Gastroesophageal sphincter (tissue), 4 donors: Measurements from ENCODE around the gene EIF6. TPM values are rescaled to one million over a fixed set of nuclear protein-coding genes. Genes with fewer than 3 reads are reported as not detected.

ENCODE experiments used
- ATAC-seq: fragments of 150-250 bp; one replicate; pipeline ENCODE4 v1.9.1; 2016; ENCODE audit warnings: mild to moderate bottlenecking, moderate library complexity
- H3K27ac ChIP-seq, 4 donors: fragments of 200-600 bp; sonication (generic) in 3 of 4; 1 replicate in 3 of 4; 2 replicates in 1 of 4; pipeline ENCODE4 v1.5.1; 2016 to 2019
- H3K27me3 ChIP-seq: fragments of 200-600 bp; sonication (generic); one replicate; pipeline ENCODE4 v1.5.1; 2019
- H3K36me3 ChIP-seq, 2 donors: fragments of 200-600 bp; sonication (generic); one replicate each; pipeline ENCODE4 v1.5.1; 2019; ENCODE audit warnings: control low read depth in 1 of 2
- H3K4me1 ChIP-seq, 3 donors: fragments of 200-600 bp; sonication (generic); 1 replicate in 2 of 3; 2 replicates in 1 of 3; pipeline ENCODE4 v1.5.1; 2016 to 2019; ENCODE audit warnings: control low read depth in 2 of 3
- H3K4me3 ChIP-seq, 2 donors: fragments of 200-600 bp; sonication (generic); one replicate each; pipeline ENCODE4 v1.5.1; 2019; ENCODE audit warnings: mild to moderate bottlenecking in 1 of 2, moderate library complexity in 1 of 2
- H3K9me3 ChIP-seq, 3 donors: fragments of 200-600 bp; sonication (generic); one replicate each; pipeline ENCODE4 v1.5.1; 2017 to 2019; ENCODE audit warnings: control low read depth in 2 of 3
- EP300 ChIP-seq: sonication (generic); formaldehyde crosslinking; IDR thresholded peaks from one replicate; pipeline ENCODE4 v1.6.1; 2017; ENCODE audit warnings: antibody characterized with exemption, mild to moderate bottlenecking
- POLR2A ChIP-seq, 2 donors: fragments of 450-650 bp; IDR thresholded peaks; one replicate each; pipeline ENCODE4 v1.6.1; 2017; ENCODE audit warnings: antibody characterized with exemption in 2 of 2, mild to moderate bottlenecking in 2 of 2, moderate library complexity in 1 of 2
- POLR2AphosphoS5 ChIP-seq: sonication (generic); formaldehyde crosslinking; IDR thresholded peaks from one replicate; pipeline ENCODE4 v1.6.1; 2017; ENCODE audit warnings: antibody characterized with exemption
- WGBS, 2 donors: methylation state at CpG; one replicate each; pipeline ENCODE4 v1.1.5; 2018; ENCODE audit warnings: low coverage in 1 of 2; 5-methylcytosine and 5-hydroxymethylcytosine counted together
- total RNA-seq, 4 donors: library from RNA; depleted of rRNA; stranded (reverse); fragments of >200 nt; gene quantifications; one replicate each; pipeline ENCODE4 v1.1.0, GENCODE V29; 2016
- TF ChIP-seq, protein P1 (sequence below), 4 experiments: fragments of 200-600 bp in 2 of 4; fragments of 450-650 bp in 2 of 4; sonication (generic) in 1 of 4; IDR thresholded peaks; one replicate each; pipeline ENCODE4 v1.5.1; 2017 to 2019; ENCODE audit warnings: antibody characterized with exemption in 4 of 4, mild to moderate bottlenecking in 2 of 4, moderate library complexity in 2 of 4

The EIF6 gene
- total RNA-seq, 4 donors from 2014 or later: 66.0 to 92.4 (median 80.8) TPM

DNA sequence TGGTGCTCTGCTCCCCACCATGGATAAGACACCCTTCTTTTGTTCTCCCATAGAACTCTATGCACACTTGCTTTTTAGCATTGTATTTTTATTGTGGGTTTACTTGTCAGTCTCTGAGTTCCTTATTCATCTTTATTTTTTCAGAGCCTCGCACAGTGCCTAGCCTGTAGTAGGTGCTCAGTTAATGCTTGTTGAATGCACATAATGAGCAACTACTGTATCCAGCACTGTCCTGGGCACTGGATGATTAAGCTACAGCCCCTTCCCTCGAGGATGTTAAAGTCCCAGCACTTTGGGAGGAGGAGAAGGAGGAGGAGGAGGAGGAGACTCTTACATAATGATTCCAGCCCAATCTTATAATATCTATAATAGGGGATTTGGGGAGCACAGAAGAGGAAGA lies 41.3 kb downstream of the EIF6 start:
- no peak for ATAC-seq
- H3K4me1 ChIP-seq: no peaks in the 10 kb centered on the region
- WGBS, 2 donors: 50 to 100% methylated on average over 1 to 2 of the region's 2 CpGs
- H3K27ac ChIP-seq: no peak overlapping the region
- TF ChIP-seq EP300 (no peak), POLR2AphosphoS5 (no peak), POLR2A (IDR thresholded peaks at IDR 0.05) (no peak)
- TF ChIP-seq, protein P1, sequence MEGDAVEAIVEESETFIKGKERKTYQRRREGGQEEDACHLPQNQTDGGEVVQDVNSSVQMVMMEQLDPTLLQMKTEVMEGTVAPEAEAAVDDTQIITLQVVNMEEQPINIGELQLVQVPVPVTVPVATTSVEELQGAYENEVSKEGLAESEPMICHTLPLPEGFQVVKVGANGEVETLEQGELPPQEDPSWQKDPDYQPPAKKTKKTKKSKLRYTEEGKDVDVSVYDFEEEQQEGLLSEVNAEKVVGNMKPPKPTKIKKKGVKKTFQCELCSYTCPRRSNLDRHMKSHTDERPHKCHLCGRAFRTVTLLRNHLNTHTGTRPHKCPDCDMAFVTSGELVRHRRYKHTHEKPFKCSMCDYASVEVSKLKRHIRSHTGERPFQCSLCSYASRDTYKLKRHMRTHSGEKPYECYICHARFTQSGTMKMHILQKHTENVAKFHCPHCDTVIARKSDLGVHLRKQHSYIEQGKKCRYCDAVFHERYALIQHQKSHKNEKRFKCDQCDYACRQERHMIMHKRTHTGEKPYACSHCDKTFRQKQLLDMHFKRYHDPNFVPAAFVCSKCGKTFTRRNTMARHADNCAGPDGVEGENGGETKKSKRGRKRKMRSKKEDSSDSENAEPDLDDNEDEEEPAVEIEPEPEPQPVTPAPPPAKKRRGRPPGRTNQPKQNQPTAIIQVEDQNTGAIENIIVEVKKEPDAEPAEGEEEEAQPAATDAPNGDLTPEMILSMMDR (IDR thresholded peaks at IDR 0.05): no peak
- no peak overlapping the region for H3K4me3 ChIP-seq
- H3K27me3 ChIP-seq: no peaks in the 10 kb centered on the region
- H3K36me3 ChIP-seq: peaks cover 0 to 5% of the 10 kb centered on the region in 2 donors
- no peaks in the 10 kb centered on the region for H3K9me3 ChIP-seq

- peaks cover 0 to 4% (median 0%) of the 10 kb centered on the region in 3 donors for H3K9me3 ChIP-seq
- no peak for TF ChIP-seq POLR2A (IDR thresholded peaks at IDR 0.05)
- TF ChIP-seq, protein P1 (IDR thresholded peaks at IDR 0.05): no peak
- TF ChIP-seq POLR2AphosphoS5: no peak
- TF ChIP-seq EP300: no peak
- no peaks in the 10 kb centered on the region for H3K27me3 ChIP-seq
- no peak for ATAC-seq
- peaks cover 0 to 7% of the 10 kb centered on the region in 2 donors for H3K36me3 ChIP-seq
- no peak overlapping the region for H3K4me3 ChIP-seq
- H3K4me1 ChIP-seq: no peaks in the 10 kb centered on the region
- H3K27ac ChIP-seq: no peak overlapping the region
- WGBS, 2 donors: 78 to 100% methylated on average over 2 of the region's 2 CpGs
Observed at GRCh38 chr20:35240811-35241293, 43.7 kb downstream of the EIF6 start.

DNA sequence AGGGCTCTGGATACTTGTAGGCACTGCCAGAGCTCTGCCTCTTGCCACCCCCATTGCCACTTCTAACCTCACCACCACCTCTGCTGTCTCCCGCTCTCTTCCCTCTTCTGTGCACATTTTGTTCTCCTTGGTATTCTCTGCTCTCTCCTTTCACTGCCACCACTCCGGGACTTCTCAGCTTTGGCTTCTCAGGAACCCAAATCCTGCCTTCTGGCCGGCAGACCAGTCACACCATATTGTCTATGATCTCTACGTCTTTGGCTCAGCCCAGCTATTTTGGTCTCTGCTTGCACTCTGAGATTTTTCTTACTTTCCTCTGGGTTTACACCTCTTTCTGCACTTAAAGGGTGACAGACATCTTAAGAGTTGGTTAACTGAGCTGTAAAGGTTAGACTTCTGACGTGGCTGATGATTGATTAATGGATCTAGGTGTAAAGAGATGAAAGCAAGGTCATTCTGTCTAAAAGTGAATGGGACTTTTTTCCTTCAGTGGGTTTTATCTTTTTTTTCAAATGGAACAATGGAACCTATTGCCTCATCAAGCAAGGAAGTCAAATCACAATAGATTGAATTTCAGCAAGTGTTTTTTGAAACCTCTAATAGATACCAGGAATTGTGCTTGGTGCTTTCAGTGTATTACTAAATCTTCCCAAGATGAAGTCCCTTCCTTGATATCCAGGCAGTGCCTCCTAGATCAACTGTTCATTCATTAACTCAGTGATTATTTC lies 44.3 kb downstream of the EIF6 start:
- Histone ChIP-seq H3K27me3 (no peaks in the 10 kb centered on the region), H3K36me3 (peaks cover 0 to 13% of the 10 kb centered on the region in 2 donors), H3K9me3 (peaks cover 0 to 4% (median 0%) of the 10 kb centered on the region in 3 donors), H3K4me3 (no peak overlapping the region), H3K4me1 (no peaks in the 10 kb centered on the region), H3K27ac (no peak overlapping the region)
- no peak for ATAC-seq
- TF ChIP-seq POLR2A (IDR thresholded peaks at IDR 0.05) (no peak), POLR2AphosphoS5 (no peak)
- WGBS, 2 donors: 68 to 76% methylated on average over 5 of the region's 5 CpGs

DNA sequence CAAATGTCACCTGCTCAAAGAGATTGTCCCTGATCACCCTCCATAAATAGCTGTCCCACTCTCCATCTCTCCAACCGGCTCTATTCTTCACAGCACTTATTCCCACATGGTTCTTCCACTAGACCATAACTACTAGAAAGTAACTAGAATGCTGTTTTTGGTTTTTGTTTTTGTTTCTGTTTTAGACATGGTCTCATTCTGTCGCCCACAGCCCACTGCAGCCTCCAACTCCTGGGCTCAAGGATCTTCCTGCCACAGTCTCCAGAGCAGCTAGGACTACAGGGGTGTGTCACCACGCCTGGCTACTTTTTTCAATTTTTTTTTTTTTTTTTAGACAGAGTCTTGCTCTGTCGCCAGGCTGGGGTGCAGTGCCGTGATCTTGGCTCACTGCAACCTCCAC lies 45.8 kb downstream of the EIF6 start:
- no peak for TF ChIP-seq POLR2AphosphoS5
- no peak for TF ChIP-seq EP300
- TF ChIP-seq, protein P1 (IDR thresholded peaks at IDR 0.05): no peak
- TF ChIP-seq POLR2A (IDR thresholded peaks at IDR 0.05): no peak
- Histone ChIP-seq H3K27ac (no peak overlapping the region), H3K9me3 (peaks cover 0 to 4% (median 0%) of the 10 kb centered on the region in 3 donors), H3K27me3 (no peaks in the 10 kb centered on the region), H3K36me3 (peaks cover 0 to 26% of the 10 kb centered on the region in 2 donors), H3K4me1 (no peaks in the 10 kb centered on the region), H3K4me3 (no peak overlapping the region)
- WGBS, 2 donors: 85 to 91% methylated on average over 4 of the region's 5 CpGs
- no peak for ATAC-seq

- no peaks in the 10 kb centered on the region for H3K4me1 ChIP-seq
- peaks cover 0 to 26% of the 10 kb centered on the region in 2 donors for H3K36me3 ChIP-seq
- H3K27me3 ChIP-seq: no peaks in the 10 kb centered on the region
- H3K27ac ChIP-seq: no peak overlapping the region
- ATAC-seq: no peak
- peaks cover 0 to 4% (median 0%) of the 10 kb centered on the region in 3 donors for H3K9me3 ChIP-seq
- no peak for TF ChIP-seq POLR2AphosphoS5
- TF ChIP-seq, protein P1 (IDR thresholded peaks at IDR 0.05): no peak
- no peak for TF ChIP-seq EP300
- TF ChIP-seq POLR2A (IDR thresholded peaks at IDR 0.05): no peak
- no peak overlapping the region for H3K4me3 ChIP-seq
- 79 to 89% methylated on average over 4 of the region's 4 CpGs for WGBS, 2 donors
Observed at GRCh38 chr20:35238170-35238569, 46.4 kb downstream of the EIF6 start.
